Measurements from ENCODE around the gene SNAP47. TPM values are rescaled to one million over a fixed set of nuclear protein-coding genes. Genes with fewer than 3 reads are reported as not detected.
A peak's percentile ranks its signal among the peaks of the same experiment; 100 is the strongest.

Gene SNAP47
- total RNA-seq, 1 donor: 51.4 TPM

DNA sequence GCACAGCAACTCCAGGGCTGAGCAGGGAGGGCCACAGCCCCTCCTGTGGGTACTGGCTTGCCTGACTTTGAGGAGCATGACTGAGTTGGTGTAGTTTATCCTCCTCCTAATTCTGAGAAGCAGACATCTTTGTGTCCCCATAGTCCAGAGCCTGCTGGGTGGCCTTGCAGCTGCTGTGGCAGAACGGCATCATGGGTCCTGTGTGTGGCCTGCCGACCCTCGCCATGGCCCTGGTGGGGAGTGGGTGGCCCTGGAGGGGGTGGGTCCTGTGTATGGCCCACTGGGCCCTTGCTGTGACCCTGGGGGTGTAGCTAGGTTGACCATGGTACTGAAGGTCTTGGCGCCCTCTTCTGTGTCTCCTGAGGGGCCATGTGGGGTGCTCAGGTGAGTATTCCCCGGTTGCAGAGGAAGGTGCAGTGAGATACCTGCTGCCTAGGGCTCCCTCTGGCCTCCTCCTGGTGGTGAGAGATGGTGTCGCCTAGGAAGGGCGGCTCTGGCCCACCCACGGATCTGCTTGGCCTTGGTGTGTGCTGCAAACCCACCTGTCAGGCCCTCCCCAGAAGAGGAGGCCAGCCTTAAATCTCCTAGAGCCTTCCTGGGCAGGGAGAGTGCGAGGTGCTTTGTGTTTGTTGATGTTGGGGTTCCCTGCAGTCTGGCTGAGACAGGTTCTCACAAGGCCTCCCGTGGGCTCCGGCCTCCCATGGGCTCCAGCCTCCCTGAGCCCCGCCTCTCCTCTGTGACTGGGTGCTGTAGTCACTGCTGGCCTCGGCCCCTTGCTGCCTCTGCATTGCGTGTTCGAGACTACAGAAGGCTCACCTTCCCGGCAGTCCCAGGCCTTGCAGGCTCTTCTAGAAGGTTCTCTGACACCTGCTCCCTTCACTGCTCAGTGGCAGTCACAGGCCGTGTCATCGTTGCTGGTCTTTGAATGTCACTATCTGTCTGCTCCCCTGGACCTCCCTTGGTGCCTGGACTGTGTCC, 7.8 kb downstream of the SNAP47 start:
- TF ChIP-seq, protein P1, sequence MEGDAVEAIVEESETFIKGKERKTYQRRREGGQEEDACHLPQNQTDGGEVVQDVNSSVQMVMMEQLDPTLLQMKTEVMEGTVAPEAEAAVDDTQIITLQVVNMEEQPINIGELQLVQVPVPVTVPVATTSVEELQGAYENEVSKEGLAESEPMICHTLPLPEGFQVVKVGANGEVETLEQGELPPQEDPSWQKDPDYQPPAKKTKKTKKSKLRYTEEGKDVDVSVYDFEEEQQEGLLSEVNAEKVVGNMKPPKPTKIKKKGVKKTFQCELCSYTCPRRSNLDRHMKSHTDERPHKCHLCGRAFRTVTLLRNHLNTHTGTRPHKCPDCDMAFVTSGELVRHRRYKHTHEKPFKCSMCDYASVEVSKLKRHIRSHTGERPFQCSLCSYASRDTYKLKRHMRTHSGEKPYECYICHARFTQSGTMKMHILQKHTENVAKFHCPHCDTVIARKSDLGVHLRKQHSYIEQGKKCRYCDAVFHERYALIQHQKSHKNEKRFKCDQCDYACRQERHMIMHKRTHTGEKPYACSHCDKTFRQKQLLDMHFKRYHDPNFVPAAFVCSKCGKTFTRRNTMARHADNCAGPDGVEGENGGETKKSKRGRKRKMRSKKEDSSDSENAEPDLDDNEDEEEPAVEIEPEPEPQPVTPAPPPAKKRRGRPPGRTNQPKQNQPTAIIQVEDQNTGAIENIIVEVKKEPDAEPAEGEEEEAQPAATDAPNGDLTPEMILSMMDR (IDR thresholded peaks at IDR 0.05; ENCODE audit: extremely low read depth, low read depth, low read length): no peak
- Histone ChIP-seq H3K27me3 (ENCODE audit: insufficient read depth, low read length) (no peaks in the 10 kb centered on the region), H3K27ac (ENCODE audit: low read depth, low read length) (no peak overlapping the region), H3K36me3 (ENCODE audit: insufficient read depth, low read length) (no peaks in the 10 kb centered on the region), H3K4me3 (ENCODE audit: insufficient read depth, low read length) (no peak overlapping the region), H3K4me2 (ENCODE audit: insufficient read depth, low read length) (no peak overlapping the region), H3K79me2 (ENCODE audit: insufficient read depth, low read length) (peaks cover 92% of the 10 kb centered on the region), H2AFZ (ENCODE audit: low read length) (no peak overlapping the region), H4K20me1 (ENCODE audit: insufficient read depth, low read length) (peaks cover 75% of the 10 kb centered on the region), H3K4me1 (ENCODE audit: insufficient read depth, low read length) (no peaks in the 10 kb centered on the region), H3K9me3 (ENCODE audit: low read depth, low read length) (no peaks in the 10 kb centered on the region)
- peak; percentile 49 for DNase-seq (ENCODE audit: insufficient read length, low spot score, missing footprints)

DNA sequence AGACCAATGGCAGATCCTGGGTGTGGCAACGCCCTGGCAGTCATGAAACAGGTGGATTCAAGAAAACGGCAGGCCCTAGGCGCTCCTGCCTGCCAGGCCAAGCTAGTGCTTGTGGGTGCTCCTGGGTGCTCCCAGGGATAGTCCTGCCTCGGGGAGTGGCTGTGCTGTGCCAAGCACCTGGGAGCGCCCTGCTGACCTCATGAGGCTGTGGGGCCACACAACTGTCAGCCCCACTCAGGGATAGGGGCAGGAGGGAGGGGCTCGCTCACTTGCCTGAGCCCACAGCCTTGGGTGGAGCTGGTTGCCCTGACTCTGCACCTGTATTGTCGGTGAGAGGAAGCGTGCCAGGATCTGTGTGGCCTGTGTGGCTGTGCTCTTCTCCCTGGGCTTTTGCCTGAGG, 9.4 kb downstream of the SNAP47 start:
- no peaks in the 10 kb centered on the region for H3K9me3 ChIP-seq (ENCODE audit: low read depth, low read length)
- DNase-seq (ENCODE audit: insufficient read length, low spot score, missing footprints): no peak
- no peak overlapping the region for H3K4me3 ChIP-seq (ENCODE audit: insufficient read depth, low read length)
- H3K27me3 ChIP-seq (ENCODE audit: insufficient read depth, low read length): no peaks in the 10 kb centered on the region
- TF ChIP-seq, protein P1 (IDR thresholded peaks at IDR 0.05; ENCODE audit: extremely low read depth, low read depth, low read length): no peak
- no peak overlapping the region for H3K4me2 ChIP-seq (ENCODE audit: insufficient read depth, low read length)
- no peak overlapping the region for H3K27ac ChIP-seq (ENCODE audit: low read depth, low read length)
- no peak overlapping the region for H2AFZ ChIP-seq (ENCODE audit: low read length)
- peaks cover 10% of the 10 kb centered on the region for H3K36me3 ChIP-seq (ENCODE audit: insufficient read depth, low read length)
- peaks cover 92% of the 10 kb centered on the region for H3K79me2 ChIP-seq (ENCODE audit: insufficient read depth, low read length)
- no peaks in the 10 kb centered on the region for H3K4me1 ChIP-seq (ENCODE audit: insufficient read depth, low read length)
- peaks cover 77% of the 10 kb centered on the region for H4K20me1 ChIP-seq (ENCODE audit: insufficient read depth, low read length)

DNA sequence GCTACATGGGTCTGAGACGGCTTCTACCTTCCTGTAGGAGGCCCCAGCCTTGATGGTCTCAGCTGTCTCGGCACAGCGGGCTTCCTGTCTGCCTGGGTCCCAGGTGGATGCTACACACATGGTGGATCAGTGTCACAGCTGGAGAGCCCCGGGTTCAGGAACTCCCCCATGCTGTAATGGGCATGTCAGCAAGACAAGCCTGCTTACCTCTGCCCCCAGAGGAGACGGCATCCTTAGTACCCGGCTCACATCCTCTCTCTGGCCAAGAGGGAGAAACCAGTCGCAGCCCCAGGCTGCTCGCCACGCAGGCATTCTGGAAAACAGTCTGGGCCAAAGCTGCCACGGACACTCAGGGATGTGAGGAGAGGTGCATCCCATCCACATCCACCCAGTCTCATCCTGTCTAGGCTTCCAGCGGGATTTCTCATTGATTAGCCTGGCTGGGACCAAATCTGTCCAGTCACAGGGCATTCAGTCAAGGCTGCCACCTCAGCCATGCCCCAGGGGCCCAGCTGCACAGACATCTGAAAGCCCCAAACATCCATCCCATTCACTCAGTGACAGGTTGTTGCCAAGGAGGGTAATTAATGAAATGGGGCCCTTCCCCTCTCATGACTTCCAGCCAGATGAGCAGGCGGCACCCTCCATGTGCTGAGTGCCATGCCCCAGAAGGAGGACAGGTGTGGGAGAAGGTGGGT, 10.5 kb downstream of the SNAP47 start:
- H4K20me1 ChIP-seq (ENCODE audit: insufficient read depth, low read length): peaks cover 77% of the 10 kb centered on the region
- TF ChIP-seq, protein P1 (IDR thresholded peaks at IDR 0.05; ENCODE audit: extremely low read depth, low read depth, low read length): no peak

DNA sequence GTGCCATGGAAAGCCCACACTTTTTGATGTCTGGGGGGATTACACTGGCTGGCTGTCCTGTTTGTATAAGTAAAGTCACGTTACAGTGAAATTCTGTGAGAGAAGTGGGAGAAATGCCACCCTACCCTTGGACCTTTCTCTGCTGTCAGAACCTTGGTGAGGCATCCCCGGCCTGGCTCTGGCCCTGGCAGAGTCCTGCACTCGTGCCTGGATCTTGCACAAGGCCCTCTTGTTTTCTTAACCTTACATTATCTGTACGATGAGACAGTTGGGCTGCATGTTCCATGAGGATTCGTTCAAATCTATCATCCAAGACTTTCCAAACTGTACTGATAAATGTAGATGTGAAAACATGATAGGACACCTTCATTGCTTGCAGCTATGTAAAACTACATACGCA, 11.4 kb downstream of the SNAP47 start:
- Histone ChIP-seq H3K4me2 (ENCODE audit: insufficient read depth, low read length) (no peak overlapping the region), H3K27me3 (ENCODE audit: insufficient read depth, low read length) (no peaks in the 10 kb centered on the region), H3K27ac (ENCODE audit: low read depth, low read length) (no peak overlapping the region), H2AFZ (ENCODE audit: low read length) (no peak overlapping the region), H3K36me3 (ENCODE audit: insufficient read depth, low read length) (peaks cover 11% of the 10 kb centered on the region), H3K4me1 (ENCODE audit: insufficient read depth, low read length) (no peaks in the 10 kb centered on the region), H3K79me2 (ENCODE audit: insufficient read depth, low read length) (peaks cover 86% of the 10 kb centered on the region), H3K4me3 (ENCODE audit: insufficient read depth, low read length) (no peak overlapping the region), H3K9me3 (ENCODE audit: low read depth, low read length) (no peaks in the 10 kb centered on the region), H4K20me1 (ENCODE audit: insufficient read depth, low read length) (peaks cover 75% of the 10 kb centered on the region)
- peak; percentile 53 for DNase-seq (ENCODE audit: insufficient read length, low spot score, missing footprints)
- TF ChIP-seq, protein P1 (IDR thresholded peaks at IDR 0.05; ENCODE audit: extremely low read depth, low read depth, low read length): no peak

More for the DNA sequence above, 10.5 kb downstream of the SNAP47 start:
- Histone ChIP-seq H3K4me3 (ENCODE audit: insufficient read depth, low read length) (no peak overlapping the region), H3K79me2 (ENCODE audit: insufficient read depth, low read length) (peaks cover 90% of the 10 kb centered on the region), H2AFZ (ENCODE audit: low read length) (no peak overlapping the region), H3K27me3 (ENCODE audit: insufficient read depth, low read length) (no peaks in the 10 kb centered on the region), H3K9me3 (ENCODE audit: low read depth, low read length) (no peaks in the 10 kb centered on the region), H3K36me3 (ENCODE audit: insufficient read depth, low read length) (peaks cover 11% of the 10 kb centered on the region), H3K4me1 (ENCODE audit: insufficient read depth, low read length) (no peaks in the 10 kb centered on the region), H3K4me2 (ENCODE audit: insufficient read depth, low read length) (no peak overlapping the region), H3K27ac (ENCODE audit: low read depth, low read length) (no peak overlapping the region)
- DNase-seq (ENCODE audit: insufficient read length, low spot score, missing footprints): peak; percentile 58

Data from osteoblast (primary cell).